IMR-90 (cell line): ENCODE measurements around the gene ANO10.
"Not testable (repeated sequence)": the region's sequence is repeated elsewhere in the genome, so short reads cannot be mapped to it uniquely, and the experiment has no call there.

Experiments used
- BHLHE40 ChIP-seq: fragments of 150-350 bp; IDR thresholded peaks from 2 replicates; pipeline ENCODE4 v1.6.1; 2016; ENCODE audit warnings: mild to moderate bottlenecking, low read depth, low read length
- TF ChIP-seq, protein P1 (sequence below): conservative IDR thresholded peaks from 2 replicates; pipeline ENCODE4 v1.5.1; 2012; ENCODE audit warnings: mild to moderate bottlenecking, low read depth, low read length, improper control_type of control experiment

DNA sequence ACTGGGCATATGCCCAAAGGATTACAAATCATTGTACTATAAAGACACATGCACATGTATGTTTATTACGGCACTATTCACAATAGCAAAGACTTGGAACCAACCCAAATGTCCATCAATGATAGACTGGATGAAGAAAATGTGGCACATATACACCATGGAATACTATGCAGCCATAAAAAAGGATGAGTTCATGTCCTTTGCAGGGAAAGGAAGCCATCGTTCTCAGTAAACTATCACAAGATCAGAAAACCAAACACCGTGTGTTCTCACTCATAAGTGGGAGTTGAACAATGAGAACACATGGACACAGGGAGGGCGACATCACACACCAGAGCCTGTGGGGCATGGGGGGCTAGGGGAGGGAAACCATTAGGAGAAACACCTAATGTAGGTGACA lies 128.9 kb downstream of the ANO10 start:
- TF ChIP-seq BHLHE40: not testable (repeated sequence)
- TF ChIP-seq, protein P1, sequence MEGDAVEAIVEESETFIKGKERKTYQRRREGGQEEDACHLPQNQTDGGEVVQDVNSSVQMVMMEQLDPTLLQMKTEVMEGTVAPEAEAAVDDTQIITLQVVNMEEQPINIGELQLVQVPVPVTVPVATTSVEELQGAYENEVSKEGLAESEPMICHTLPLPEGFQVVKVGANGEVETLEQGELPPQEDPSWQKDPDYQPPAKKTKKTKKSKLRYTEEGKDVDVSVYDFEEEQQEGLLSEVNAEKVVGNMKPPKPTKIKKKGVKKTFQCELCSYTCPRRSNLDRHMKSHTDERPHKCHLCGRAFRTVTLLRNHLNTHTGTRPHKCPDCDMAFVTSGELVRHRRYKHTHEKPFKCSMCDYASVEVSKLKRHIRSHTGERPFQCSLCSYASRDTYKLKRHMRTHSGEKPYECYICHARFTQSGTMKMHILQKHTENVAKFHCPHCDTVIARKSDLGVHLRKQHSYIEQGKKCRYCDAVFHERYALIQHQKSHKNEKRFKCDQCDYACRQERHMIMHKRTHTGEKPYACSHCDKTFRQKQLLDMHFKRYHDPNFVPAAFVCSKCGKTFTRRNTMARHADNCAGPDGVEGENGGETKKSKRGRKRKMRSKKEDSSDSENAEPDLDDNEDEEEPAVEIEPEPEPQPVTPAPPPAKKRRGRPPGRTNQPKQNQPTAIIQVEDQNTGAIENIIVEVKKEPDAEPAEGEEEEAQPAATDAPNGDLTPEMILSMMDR: not testable (repeated sequence)
